ENCODE measurements around the gene CAMTA1.

CAMTA1 gene

GRCh38 chr1:7476402-7476801, 691.1 kb downstream of the CAMTA1 start:
- no peak for DNase-seq

DNA sequence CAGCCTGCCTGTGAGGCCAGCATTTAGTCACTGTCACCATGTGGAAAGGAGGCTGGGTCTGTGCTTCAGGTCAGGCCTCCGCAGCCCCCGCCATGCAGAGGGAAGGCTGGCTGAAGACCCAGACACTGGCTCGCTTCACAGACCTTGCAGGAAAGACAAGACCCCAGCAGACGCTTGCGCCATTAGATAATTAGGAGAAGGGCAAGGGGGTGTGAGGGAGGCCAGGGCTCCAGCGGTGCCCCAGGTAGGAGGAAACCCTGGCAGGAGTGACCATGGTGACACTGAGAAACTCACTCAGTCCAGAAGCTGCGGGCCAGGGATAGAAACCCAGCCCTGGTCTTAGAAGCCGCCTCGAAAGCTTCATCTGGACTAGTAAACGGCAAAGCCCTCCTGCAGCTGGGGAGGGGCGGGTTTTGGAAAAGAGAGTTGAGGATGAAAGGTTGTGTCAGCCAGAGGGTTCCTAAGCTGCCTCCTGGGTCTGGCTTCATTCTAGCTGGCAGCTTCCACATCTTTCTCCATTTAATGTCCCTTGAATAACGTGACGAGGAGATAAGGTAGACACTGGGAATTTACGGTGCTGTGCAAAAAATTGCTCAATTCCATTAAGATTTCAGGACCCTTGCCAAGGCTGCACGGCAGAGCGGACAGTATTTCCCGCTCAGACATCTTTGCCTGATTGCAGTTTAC, 691.8 kb downstream of the CAMTA1 start:
- no peak for DNase-seq

DNA sequence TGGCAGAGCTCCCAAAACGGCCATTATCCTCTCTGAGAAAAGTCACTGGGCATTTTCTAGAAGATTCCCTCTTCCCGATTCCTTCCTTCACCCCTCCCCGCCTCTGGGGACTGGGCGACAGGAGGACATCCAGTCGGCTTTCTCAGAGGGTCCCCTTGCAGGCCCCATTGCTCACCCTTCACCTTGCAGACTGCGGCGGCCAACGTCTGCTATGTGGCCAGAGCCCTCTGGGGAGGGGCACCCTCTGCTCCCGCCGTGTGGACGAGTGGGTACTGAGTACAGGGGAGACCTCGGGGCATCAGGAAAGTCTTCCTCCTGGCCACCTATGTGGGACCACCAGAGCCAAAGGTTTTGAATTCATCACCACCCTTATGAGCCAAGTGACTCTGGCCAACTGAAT, 692.3 kb downstream of the CAMTA1 start:
- no peak for DNase-seq

GRCh38 chr1:7478142-7478790, 693.0 kb downstream of the CAMTA1 start:
- no peak for DNase-seq

- no peak for DNase-seq
Observed at GRCh38 chr1:7478809-7479499, 693.7 kb downstream of the CAMTA1 start.

- DNase-seq: no peak
Observed at GRCh38 chr1:7479571-7479970, 694.3 kb downstream of the CAMTA1 start.

GRCh38 chr1:7481194-7481593, 695.9 kb downstream of the CAMTA1 start:
- no peak for DNase-seq

- DNase-seq: no peak
Observed at GRCh38 chr1:7482077-7482476, 696.8 kb downstream of the CAMTA1 start.

- no peak for DNase-seq
Observed at GRCh38 chr1:7482772-7483495, 697.7 kb downstream of the CAMTA1 start.

DNA sequence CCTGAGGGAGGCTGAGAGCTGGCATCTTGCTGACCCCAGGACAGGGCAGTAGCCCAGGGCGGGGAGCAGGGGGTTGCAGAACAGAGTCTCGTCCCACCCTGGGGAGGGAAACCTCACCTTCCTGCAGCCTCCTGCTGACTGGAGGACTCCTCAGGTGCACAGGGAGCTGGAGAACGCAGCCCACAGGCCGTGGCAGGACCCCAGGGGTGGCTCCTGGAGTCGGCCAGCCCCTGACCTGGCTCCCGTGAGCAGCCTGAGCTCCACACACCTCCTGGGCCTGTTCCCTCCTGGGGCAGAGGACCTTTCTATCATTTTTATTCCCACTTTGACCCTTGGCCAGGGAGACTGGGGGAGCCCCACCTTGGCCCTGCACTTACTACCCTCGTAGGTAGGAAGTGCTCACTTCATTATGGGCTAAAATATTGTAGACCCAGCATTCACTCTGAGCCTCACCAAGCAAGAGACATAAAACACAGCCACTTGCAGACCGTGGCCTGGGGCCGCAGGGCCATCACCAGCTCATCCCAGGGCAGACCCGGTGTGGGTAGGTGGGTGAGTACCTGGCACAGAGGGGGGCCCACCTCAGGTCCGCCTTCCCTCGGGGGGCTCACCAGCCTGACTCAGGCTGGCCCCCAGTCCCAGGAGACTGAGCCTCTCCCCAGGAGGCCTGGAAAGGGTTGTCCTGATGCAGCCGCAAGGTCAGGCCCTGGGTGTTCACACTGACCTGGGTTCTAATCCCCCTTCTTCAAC, 698.6 kb downstream of the CAMTA1 start:
- no peak for DNase-seq

GRCh38 chr1:7485086-7485780, 700.0 kb downstream of the CAMTA1 start:
- DNase-seq: no peak

DNA sequence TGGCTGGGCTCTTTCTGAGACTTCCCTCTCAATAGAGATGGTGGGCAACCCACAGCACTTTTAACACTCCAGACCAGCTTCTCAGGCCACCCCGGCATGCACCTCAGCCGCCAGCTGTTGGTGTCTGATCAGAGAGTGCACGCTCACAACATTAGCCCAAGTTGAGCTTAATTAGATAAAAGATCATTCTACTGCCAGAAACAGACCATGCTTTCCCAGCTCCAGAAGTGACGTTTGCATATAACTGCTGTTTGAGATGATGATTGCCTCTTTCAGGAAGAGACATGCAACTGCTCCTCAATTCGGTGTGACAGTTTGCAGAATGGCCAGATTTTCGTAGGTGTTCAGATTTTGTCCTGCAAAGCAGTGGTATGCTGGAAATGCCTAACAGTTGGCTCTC, 700.6 kb downstream of the CAMTA1 start:
- no peak for DNase-seq

DNA sequence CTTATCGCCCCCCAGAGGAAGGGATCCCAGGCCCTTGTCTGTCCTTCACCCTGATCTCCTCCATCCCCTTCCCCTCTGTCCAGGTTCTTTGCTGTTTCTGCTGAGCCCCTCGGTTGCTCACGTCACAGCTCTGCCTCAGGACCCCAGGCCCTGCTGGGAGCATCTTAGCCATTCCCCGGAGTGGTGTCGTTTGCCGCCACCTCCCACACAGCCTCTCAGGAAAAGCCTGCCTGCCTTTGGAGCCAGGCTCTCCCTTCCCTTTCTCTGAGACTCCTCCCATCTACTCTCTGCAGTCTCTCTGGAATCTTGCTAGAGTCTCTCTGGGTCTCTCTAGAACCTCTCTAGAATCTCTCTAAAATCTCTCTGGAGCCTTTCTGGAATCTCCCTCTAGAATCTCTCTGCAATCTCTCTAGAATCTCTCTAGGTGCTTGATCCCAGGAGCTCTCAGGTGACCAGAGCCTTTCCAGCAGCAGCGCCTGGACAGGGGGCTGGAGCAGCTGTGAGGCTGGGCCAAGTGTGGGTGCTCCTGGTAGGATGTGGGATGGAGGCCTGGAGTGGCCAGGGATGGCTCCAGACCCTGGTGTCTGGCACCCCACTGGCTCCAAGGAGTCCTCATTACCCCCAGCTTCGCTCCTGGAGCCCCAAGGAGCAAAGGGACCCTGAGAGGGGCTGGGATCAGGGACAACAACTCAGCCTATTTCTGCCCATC, 702.7 kb downstream of the CAMTA1 start:
- no peak for DNase-seq

- no peak for DNase-seq
Observed at GRCh38 chr1:7488475-7488842, 703.2 kb downstream of the CAMTA1 start.

- no peak for DNase-seq
Observed at GRCh38 chr1:7489586-7489985, 704.3 kb downstream of the CAMTA1 start.

- no peak for DNase-seq
Observed at GRCh38 chr1:7490576-7490975, 705.3 kb downstream of the CAMTA1 start.

DNA sequence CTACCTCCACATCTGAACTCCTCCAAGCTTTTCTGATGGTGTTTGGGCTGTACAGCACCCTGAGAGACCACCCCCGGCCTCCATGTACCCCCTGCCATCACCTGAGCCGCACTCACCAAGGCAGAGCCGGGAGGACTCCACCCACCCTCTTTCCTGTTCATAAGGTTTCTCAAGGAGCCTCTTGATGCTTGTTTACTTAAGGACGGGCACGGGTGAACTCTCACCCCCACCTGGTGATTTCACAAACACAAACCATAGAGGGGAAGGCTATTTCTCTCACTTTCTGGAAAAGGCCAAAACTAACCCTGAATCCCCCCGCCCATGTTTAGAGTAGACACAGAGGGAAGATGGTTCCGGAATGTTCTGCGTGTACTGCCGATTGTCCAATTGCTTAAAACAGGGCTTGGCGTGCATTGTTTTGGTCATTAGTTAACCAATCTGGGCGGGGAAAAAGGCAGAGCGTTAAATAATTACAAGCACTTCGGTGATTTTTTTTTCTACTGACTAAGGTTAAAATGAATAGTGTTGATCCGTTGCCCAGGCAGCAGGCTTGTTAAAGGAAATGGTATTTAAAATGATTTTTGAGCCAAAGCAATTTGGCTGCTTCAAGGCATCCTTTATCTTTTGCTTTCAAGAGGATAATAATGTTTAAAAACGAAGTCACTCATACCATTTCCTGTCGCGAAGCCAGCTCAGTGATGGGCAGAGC, 706.0 kb downstream of the CAMTA1 start:
- no peak for DNase-seq

- DNase-seq: no peak
Observed at GRCh38 chr1:7491818-7492173, 706.5 kb downstream of the CAMTA1 start.

GRCh38 chr1:7493711-7494454, 708.6 kb downstream of the CAMTA1 start:
- DNase-seq: no peak

- no peak for DNase-seq
Observed at GRCh38 chr1:7495962-7496361, 710.7 kb downstream of the CAMTA1 start.

All from GF-D8 (cell line).